Endodermal cell (in vitro differentiated cells): ENCODE data around the gene CITED2. TPM values are rescaled to one million over a fixed set of nuclear protein-coding genes. Genes with fewer than 3 reads are reported as not detected.
A peak's percentile ranks its signal among the peaks of the same experiment; 100 is the strongest.

Experiments
- DNase-seq: peaks from one replicate; pipeline ENCODE4 v3.0.0-alpha.2; 2017
- H3K27ac ChIP-seq: 2 replicates; pipeline ENCODE4 v1.5.1; 2013; ENCODE audit warnings: mild to moderate bottlenecking, low read depth, low read length, moderate library complexity
- H3K27me3 ChIP-seq: 2 replicates; pipeline ENCODE4 v1.6.1; 2013; ENCODE audit warnings: mild to moderate bottlenecking, low read length, moderate library complexity; ENCODE audit not compliant: insufficient read depth, control insufficient read depth, poor library complexity, severe bottlenecking
- H3K36me3 ChIP-seq: 2 replicates; pipeline ENCODE4 v1.7.0; 2013; ENCODE audit warnings: mild to moderate bottlenecking, low read length, moderate library complexity; ENCODE audit not compliant: control insufficient read depth, insufficient read depth
- H3K4me1 ChIP-seq: one replicate; pipeline ENCODE4 v1.7.0; 2013; ENCODE audit warnings: low read length; ENCODE audit not compliant: control insufficient read depth, insufficient read depth
- H3K4me3 ChIP-seq: 2 replicates; pipeline ENCODE4 v1.5.1; 2013; ENCODE audit warnings: mild to moderate bottlenecking, low read length, moderate library complexity
- H3K9ac ChIP-seq: 2 replicates; pipeline ENCODE4 v1.6.1; 2013; ENCODE audit warnings: mild to moderate bottlenecking, low read length, moderate library complexity; ENCODE audit not compliant: poor library complexity, severe bottlenecking; ENCODE audit errors: extremely low read depth
- H3K9me3 ChIP-seq: 2 replicates; pipeline ENCODE4 v1.6.1; 2013; ENCODE audit warnings: mild to moderate bottlenecking, low read length, moderate library complexity; ENCODE audit not compliant: control insufficient read depth
- H3K27ac Mint-ChIP-seq: 2 replicates; pipeline ENCODE4 v1.8.0; 2020; ENCODE audit warnings: mixed read lengths
- H3K27me3 Mint-ChIP-seq: 2 replicates; pipeline ENCODE4 v1.8.0; 2021; ENCODE audit warnings: mild to moderate bottlenecking, mixed read lengths; ENCODE audit not compliant: insufficient read depth
- H3K36me3 Mint-ChIP-seq: 2 replicates; pipeline ENCODE4 v1.8.0; 2020; ENCODE audit warnings: low read depth, mixed read lengths
- H3K4me1 Mint-ChIP-seq: 2 replicates; pipeline ENCODE4 v1.8.0; 2020; ENCODE audit warnings: mixed read lengths
- H3K4me3 Mint-ChIP-seq: 2 replicates; pipeline ENCODE4 v1.8.0; 2020; ENCODE audit warnings: mild to moderate bottlenecking, moderate library complexity, mixed read lengths
- H3K9me3 Mint-ChIP-seq: 2 replicates; pipeline ENCODE4 v1.8.0; 2020; ENCODE audit warnings: mild to moderate bottlenecking, mixed read lengths
- CTCF ChIP-seq: fragments of 200-600 bp; sonication (generic); conservative IDR thresholded peaks from 2 replicates; pipeline ENCODE4 v1.5.0; 2021; ENCODE audit warnings: antibody characterized with exemption, mild to moderate bottlenecking
- WGBS, 2 experiments: methylation state at CpG; one replicate each; pipeline versions ENCODE4 v1.1.5 to v1.1.7; 2013; ENCODE audit warnings: missing lambda C conversion rate in 2 of 2, mixed read lengths in 1 of 2; ENCODE audit not compliant: insufficient coverage in 1 of 2, insufficient read length in 1 of 2; 5-methylcytosine and 5-hydroxymethylcytosine counted together
- long read RNA-seq, 4 experiments: library from polyadenylated mRNA in 2 of 4; library from RNA in 1 of 4; library from capped mRNA in 1 of 4; stranded (forward) in 3 of 4; unstranded in 1 of 4; transcript quantifications; one replicate each; pipeline ENCODE4 v2.0.0, GENCODE V29; 2020 to 2021; ENCODE audit warnings: inconsistent platforms in 1 of 4
- polyA plus RNA-seq, 2 experiments: library from polyadenylated mRNA; stranded (reverse); fragments of 50-300 nt; gene quantifications; one replicate each; pipeline ENCODE4 v1.2.3, GENCODE V29; 2013
- total RNA-seq, 2 donors: library from RNA; stranded (reverse); fragmentation: NEBNext Ultra II Directional in 1 of 2; extraction: Animal tissue kit (Norgen Biotek cat#: 25700) in 1 of 2; gene quantifications; 2 replicates in 1 of 2; 3 replicates in 1 of 2; pipeline ENCODE4 v1.2.1, GENCODE V29; 2021

Gene CITED2, protein sequence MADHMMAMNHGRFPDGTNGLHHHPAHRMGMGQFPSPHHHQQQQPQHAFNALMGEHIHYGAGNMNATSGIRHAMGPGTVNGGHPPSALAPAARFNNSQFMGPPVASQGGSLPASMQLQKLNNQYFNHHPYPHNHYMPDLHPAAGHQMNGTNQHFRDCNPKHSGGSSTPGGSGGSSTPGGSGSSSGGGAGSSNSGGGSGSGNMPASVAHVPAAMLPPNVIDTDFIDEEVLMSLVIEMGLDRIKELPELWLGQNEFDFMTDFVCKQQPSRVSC
- total RNA-seq: 100 to 1,000 TPM in 1 of 2 donors, 10 to 100 TPM in 1; 80.2 to 118 TPM
- polyA plus RNA-seq (2013, experiment 1 of 2): 210 TPM
- polyA plus RNA-seq (2013, experiment 2 of 2): 179 TPM
- long read RNA-seq, experiment 1, transcript CITED2-201 (2 exons, 2,354 nt): major isoform, 36 of 52 reads
- long read RNA-seq, experiment 1, partial matches to known transcripts: 0 of 52 reads
- long read RNA-seq, experiment 1, other reads (novel, unspliced or antisense): 16 of 52 reads
- long read RNA-seq, experiment 2, transcript CITED2-201 (2 exons, 2,354 nt): major isoform, 10 of 11 reads
- long read RNA-seq, experiment 2, partial matches to known transcripts: 0 of 11 reads
- long read RNA-seq, experiment 2, other reads (novel, unspliced or antisense): 1 of 11 reads
- long read RNA-seq, experiment 3, transcript CITED2-201 (2 exons, 2,354 nt): major isoform, 5 of 6 reads
- long read RNA-seq, experiment 3, partial matches to known transcripts: 0 of 6 reads
- long read RNA-seq, experiment 3, other reads (novel, unspliced or antisense): 1 of 6 reads
- long read RNA-seq, experiment 4: 0 reads

- TF ChIP-seq CTCF: peak; percentile 32
- 0% methylated on average over 47 to 82 of the region's 82 CpGs for WGBS, 2 experiments
These were observed at the start of gene CITED2 for GRCh38 chr6:139374357-139375225. CITED2 (minus strand) TSS chr6:139374648; CDS start chr6:139373944, 704 bp downstream.

GRCh38 chr6:139423037-139423703 lies 48.7 kb upstream of the CITED2 start:
- Mint-ChIP-seq H3K9me3 (no peaks in the 10 kb centered on the region), H3K4me1 (peaks cover 11% of the 10 kb centered on the region), H3K27me3 (no peaks in the 10 kb centered on the region), H3K36me3 (no peaks in the 10 kb centered on the region), H3K4me3 (no peak overlapping the region), H3K27ac (no peak overlapping the region)
- no peak overlapping the region for H3K4me3 ChIP-seq
- no peaks in the 10 kb centered on the region for H3K36me3 ChIP-seq
- H3K27me3 ChIP-seq: no peaks in the 10 kb centered on the region
- H3K4me1 ChIP-seq: no peaks in the 10 kb centered on the region
- no peaks in the 10 kb centered on the region for H3K9me3 ChIP-seq
- H3K9ac ChIP-seq: no peak overlapping the region
- H3K27ac ChIP-seq: no peak overlapping the region
- WGBS, 2 experiments: 80 to 100% methylated on average over 3 to 6 of the region's 6 CpGs
- DNase-seq: no peak
- TF ChIP-seq CTCF: no peak

More at GRCh38 chr6:139374357-139375225, at the start of gene CITED2:
- Histone ChIP-seq H3K27me3 (no peaks in the 10 kb centered on the region), H3K9ac (peak within 1 kb of the TSS; percentile 95), H3K4me1 (peaks cover 20% of the 10 kb centered on the region), H3K4me3 (peak within 1 kb of the TSS; percentile 97), H3K27ac (peak within 1 kb of the TSS; percentile 97), H3K9me3 (no peaks in the 10 kb centered on the region), H3K36me3 (peaks cover 22% of the 10 kb centered on the region)
- H3K36me3 Mint-ChIP-seq: peaks cover 19% of the 10 kb centered on the region
- peaks cover 40% of the 10 kb centered on the region for H3K4me1 Mint-ChIP-seq
- peak; percentile 97 for DNase-seq
- peaks cover 7% of the 10 kb centered on the region for H3K27me3 Mint-ChIP-seq
- H3K9me3 Mint-ChIP-seq: no peaks in the 10 kb centered on the region
- H3K4me3 Mint-ChIP-seq: peak within 1 kb of the TSS; percentile 100
- peak within 1 kb of the TSS; percentile 99 for H3K27ac Mint-ChIP-seq
